HepG2 (cell line): ENCODE data around the gene PGA5. TPM values are rescaled to one million over a fixed set of nuclear protein-coding genes. Genes with fewer than 3 reads are reported as not detected.

ENCODE experiments used
- ATAC-seq: fragments of 200-7000 bp; cut with Tn5 transposase; 3 replicates; pipeline ENCODE4 v1.9.1; 2020; ENCODE audit warnings: mild to moderate bottlenecking, moderate library complexity
- BruUV-seq: library from RNA; stranded (reverse); fragments of 400-500 nt; replicated peaks from 2 replicates; lab custom pipeline; 2021; lab: Mats Ljungman, UMichigan
- CTCF ChIA-PET: fragments of 300-600 bp; formaldehyde crosslinking; extraction: SDS; loops from one replicate; lab custom pipeline; 2021; ENCODE audit warnings: low total read pairs, inconsistent platforms, low intra/inter-chr PET ratio; lab: Yijun Ruan, JAX
- POLR2A ChIA-PET: fragments of 350-600 bp; sonication (Branson Sonifier 250); formaldehyde crosslinking; loops from one replicate; lab custom pipeline; 2020; ENCODE audit warnings: antibody characterized with exemption, inconsistent platforms; lab: Yijun Ruan, JAX
- DNase-seq: peaks from one replicate; pipeline ENCODE4 v3.0.0-alpha.2; 2015; ENCODE audit warnings: low spot score
- FAIRE-seq: peaks from 3 replicates; lab custom pipeline; 2011; peaks lifted over from hg19 to GRCh38; lab: Jason Lieb, UNC
- H2AFZ ChIP-seq: one replicate; pipeline ENCODE4 v1.6.1; 2011; ENCODE audit warnings: low read length, inconsistent platforms
- H3K27ac ChIP-seq: fragments of 300-600 bp; 3 replicates; pipeline ENCODE4 v1.8.0; 2011; ENCODE audit warnings: mixed run types, mild to moderate bottlenecking, mixed read lengths, low read length, inconsistent platforms; ENCODE audit not compliant: insufficient read depth; ENCODE audit errors: extremely low read length
- H3K27me3 ChIP-seq, 2 experiments: fragments of 200-600 bp in 1 of 2; 2 replicates in 1 of 2; 3 replicates in 1 of 2; pipeline versions ENCODE4 v1.6.0 to v1.8.0; 2011; ENCODE audit warnings: low read length in 2 of 2, mild to moderate bottlenecking in 2 of 2, moderate library complexity in 2 of 2, inconsistent platforms in 1 of 2; ENCODE audit not compliant: insufficient read depth in 2 of 2, control insufficient read depth in 1 of 2
- H3K36me3 ChIP-seq, 2 experiments: fragments of 200-600 bp in 1 of 2; replicated peaks in 1 of 2; 2 replicates in 1 of 2; 3 replicates in 1 of 2; pipeline versions ENCODE4 v1.5.1 to v1.8.0; 2011; ENCODE audit warnings: low read length in 2 of 2, inconsistent platforms in 1 of 2; ENCODE audit not compliant: insufficient read depth in 2 of 2, control insufficient read depth in 1 of 2
- H3K4me1 ChIP-seq: 2 replicates; pipeline ENCODE4 v1.5.1; 2012; ENCODE audit warnings: low read length, inconsistent platforms; ENCODE audit not compliant: insufficient read depth
- H3K4me2 ChIP-seq: 2 replicates; pipeline ENCODE4 v1.6.0; 2011; ENCODE audit warnings: low read depth, low read length, inconsistent platforms
- H3K4me3 ChIP-seq, 3 experiments: fragments of 200-600 bp in 1 of 3; sonication (generic), shearing (Covaris generic) in 1 of 3; replicated peaks in 1 of 3; 2 replicates each; pipeline ENCODE4 v1.5.1; 2011 to 2016; ENCODE audit warnings: low read length in 3 of 3, inconsistent platforms in 2 of 3, low read depth in 2 of 3, mild to moderate bottlenecking in 2 of 3, control low read depth in 1 of 3, mixed read lengths in 1 of 3; ENCODE audit not compliant: insufficient read depth in 1 of 3
- H3K79me2 ChIP-seq: one replicate; pipeline ENCODE4 v1.6.1; 2011; ENCODE audit warnings: low read length, inconsistent platforms; ENCODE audit not compliant: insufficient read depth
- H3K9ac ChIP-seq: 2 replicates; pipeline ENCODE4 v1.6.0; 2011; ENCODE audit warnings: mild to moderate bottlenecking, low read depth, low read length, inconsistent platforms; ENCODE audit not compliant: insufficient read depth
- H3K9me3 ChIP-seq: 2 replicates; pipeline ENCODE4 v1.5.1; 2012; ENCODE audit warnings: mild to moderate bottlenecking, low read length
- H4K20me1 ChIP-seq: 2 replicates; pipeline ENCODE4 v1.6.0; 2011; ENCODE audit warnings: inconsistent platforms, mild to moderate bottlenecking, low read length, moderate library complexity; ENCODE audit not compliant: insufficient read depth
- JUNB ChIP-seq: sonication (generic); formaldehyde crosslinking; IDR thresholded peaks from 2 replicates; pipeline ENCODE4 v1.8.0; 2022; ENCODE audit warnings: missing genetic modification reagents, mild to moderate bottlenecking, borderline replicate concordance
- POLR2A ChIP-seq, 2 experiments: IDR thresholded peaks; 2 replicates each; pipeline ENCODE4 v1.6.1; 2011; ENCODE audit warnings: low read depth in 2 of 2, low read length in 2 of 2, mild to moderate bottlenecking in 1 of 2, moderate library complexity in 1 of 2; ENCODE audit not compliant: insufficient read depth in 1 of 2
- SP4 ChIP-seq: sonication (generic); formaldehyde crosslinking; IDR thresholded peaks from 2 replicates; pipeline ENCODE4 v1.8.1; 2023; ENCODE audit warnings: mild to moderate bottlenecking, missing genetic modification reagents
- TBP ChIP-seq: sonication (generic); formaldehyde crosslinking; IDR thresholded peaks from 2 replicates; pipeline ENCODE4 v1.5.0; 2020; ENCODE audit warnings: missing genetic modification reagents
- ZNF33B ChIP-seq: sonication (generic); formaldehyde crosslinking; IDR thresholded peaks from 2 replicates; pipeline ENCODE4 v1.5.1; 2020; ENCODE audit warnings: mild to moderate bottlenecking, missing genetic modification reagents
- ZNF563 ChIP-seq: sonication (generic); formaldehyde crosslinking; IDR thresholded peaks from 2 replicates; pipeline ENCODE4 v1.8.0; 2022; ENCODE audit warnings: mild to moderate bottlenecking, moderate library complexity, missing genetic modification reagents
- ZNF605 ChIP-seq: sonication (generic); formaldehyde crosslinking; IDR thresholded peaks from 2 replicates; pipeline ENCODE4 v1.8.0; 2022; ENCODE audit warnings: mild to moderate bottlenecking, missing genetic modification reagents
- ZNF646 ChIP-seq: sonication (generic); formaldehyde crosslinking; IDR thresholded peaks from 2 replicates; pipeline ENCODE4 v1.9.0; 2021; ENCODE audit warnings: mild to moderate bottlenecking, missing genetic modification reagents
- WGBS: methylation state at CpG from one replicate; pipeline ENCODE4 v1.1.6; 2017; ENCODE audit warnings: low lambda C conversion rate; 5-methylcytosine and 5-hydroxymethylcytosine counted together
- in situ Hi-C: cut with HindIII; loops from 2 replicates; pipeline ENCODE4 v1.10.0; 2017; ENCODE audit warnings: low pct_unique_long_range_greater_than_20kb; ENCODE audit not compliant: extremely low pct_ligation_motif_present
- intact Hi-C: fragments of 100-400 bp; cut with micrococcal nuclease; formaldehyde crosslinking; loops from one replicate; pipeline ENCODE4 v1.10.0; 2022; ENCODE audit not compliant: unreplicated experiment
- polyA plus RNA-seq, 8 experiments: library from polyadenylated mRNA; depleted of rRNA in 3 of 8; stranded (reverse) in 7 of 8; unstranded in 1 of 8; fragments of >200 nt; fragmentation: Illumina TruSeq in 4 of 8; extraction: Trizol in 4 of 8; gene quantifications; 2 replicates each; pipeline versions ENCODE4 v1.2.1 to v1.2.3, GENCODE V29; 2011 to 2016; ENCODE audit warnings: low read depth in 4 of 8, missing spikeins in 1 of 8, mixed read lengths in 1 of 8; ENCODE audit not compliant: insufficient read depth in 1 of 8
- total RNA-seq, 5 experiments: library from RNA; depleted of rRNA; stranded (reverse); fragments of >200 nt; fragmentation: Illumina TruSeq; extraction: Trizol; gene quantifications; 2 replicates each; pipeline ENCODE4 v1.2.3, GENCODE V29; 2016; ENCODE audit warnings: low read depth in 1 of 5
- TF ChIP-seq, protein P1 (sequence below): sonication (generic); formaldehyde crosslinking; IDR thresholded peaks from 2 replicates; pipeline ENCODE4 v1.5.0; 2020; ENCODE audit warnings: mild to moderate bottlenecking, missing genetic modification reagents

Gene PGA5
- total and polyA plus RNA-seq, 2 of the 13 experiments (the other 11 are each of a cell fraction or from before 2014, with no cell fraction given): not detected

DNA sequence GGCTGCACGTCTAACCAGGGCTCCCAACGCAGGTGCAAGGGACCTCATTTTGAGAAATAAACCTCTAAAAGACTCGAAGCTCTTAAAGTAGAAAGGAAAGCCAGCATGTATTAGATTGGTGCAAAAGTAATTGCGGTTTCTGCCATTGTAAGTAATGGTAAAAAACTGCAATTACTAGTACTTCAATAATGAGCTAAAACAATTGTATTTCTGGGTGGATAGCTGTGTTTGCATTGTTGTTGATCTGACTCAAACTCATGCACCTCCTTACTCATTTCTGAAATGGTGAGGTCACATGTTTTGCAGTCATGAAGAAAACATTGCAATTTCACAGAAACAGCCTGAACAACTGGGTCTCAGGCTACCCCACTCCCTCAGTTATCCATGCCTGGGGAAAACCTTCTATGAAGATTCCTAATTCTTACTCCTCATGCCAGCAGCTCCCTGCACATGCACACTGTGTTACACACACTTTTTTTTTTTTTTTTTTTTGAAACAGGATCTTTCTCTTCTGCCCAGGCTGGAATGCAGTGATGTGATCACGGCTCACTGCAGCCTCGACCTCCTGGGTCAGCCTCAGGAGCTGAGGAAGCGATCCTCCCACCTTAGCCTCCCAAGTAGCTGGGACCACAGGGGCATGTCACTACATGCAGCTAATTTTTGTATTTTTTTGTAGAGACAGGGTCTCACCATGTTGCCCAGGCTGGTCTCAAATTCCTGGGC, 29.5 kb downstream of the PGA5 start:
- Histone ChIP-seq H3K27ac (no peak overlapping the region), H3K9ac (no peak overlapping the region), H3K9me3 (no peaks in the 10 kb centered on the region), H3K4me2 (no peak overlapping the region), H2AFZ (no peak overlapping the region), H3K79me2 (no peaks in the 10 kb centered on the region), H4K20me1 (0 out of 2 replicates have a peak, but pooled peaks cover 1% of the 10 kb centered on the region), H3K36me3 (peaks cover 27 to 55% of the 10 kb centered on the region in 2 experiments), H3K4me1 (peaks cover 40% of the 10 kb centered on the region), H3K27me3 (no peaks in the 10 kb centered on the region), H3K4me3 (no peak overlapping the region)
- TF ChIP-seq ZNF563 (CRISPR knock-in tag): no peak
- TF ChIP-seq SP4 (CRISPR knock-in tag): no peak
- TF ChIP-seq, protein P1, sequence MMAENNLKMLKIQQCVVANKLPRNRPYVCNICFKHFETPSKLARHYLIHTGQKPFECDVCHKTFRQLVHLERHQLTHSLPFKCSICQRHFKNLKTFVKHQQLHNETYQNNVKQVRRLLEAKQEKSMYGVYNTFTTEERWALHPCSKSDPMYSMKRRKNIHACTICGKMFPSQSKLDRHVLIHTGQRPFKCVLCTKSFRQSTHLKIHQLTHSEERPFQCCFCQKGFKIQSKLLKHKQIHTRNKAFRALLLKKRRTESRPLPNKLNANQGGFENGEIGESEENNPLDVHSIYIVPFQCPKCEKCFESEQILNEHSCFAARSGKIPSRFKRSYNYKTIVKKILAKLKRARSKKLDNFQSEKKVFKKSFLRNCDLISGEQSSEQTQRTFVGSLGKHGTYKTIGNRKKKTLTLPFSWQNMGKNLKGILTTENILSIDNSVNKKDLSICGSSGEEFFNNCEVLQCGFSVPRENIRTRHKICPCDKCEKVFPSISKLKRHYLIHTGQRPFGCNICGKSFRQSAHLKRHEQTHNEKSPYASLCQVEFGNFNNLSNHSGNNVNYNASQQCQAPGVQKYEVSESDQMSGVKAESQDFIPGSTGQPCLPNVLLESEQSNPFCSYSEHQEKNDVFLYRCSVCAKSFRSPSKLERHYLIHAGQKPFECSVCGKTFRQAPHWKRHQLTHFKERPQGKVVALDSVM (CRISPR knock-in tag): 0 out of 2 replicates have a peak, but pooled peaks have one; percentile 28
- in situ Hi-C loops (no loop called here), intact Hi-C loops (no loop called here)
- ATAC-seq: no peak
- TSS peak; percentile 42 for BruUV-seq
- DNase-seq: no peak
- FAIRE-seq: no peak
- WGBS: 97% methylated on average over 7 of the region's 7 CpGs
- ChIA-PET CTCF (no interaction called here), POLR2A (interaction anchor here (0.7 kb wide), 1 partner anchor 31 kb away, joined by 3 read pairs; no protein-coding TSS in a partner anchor)

DNA sequence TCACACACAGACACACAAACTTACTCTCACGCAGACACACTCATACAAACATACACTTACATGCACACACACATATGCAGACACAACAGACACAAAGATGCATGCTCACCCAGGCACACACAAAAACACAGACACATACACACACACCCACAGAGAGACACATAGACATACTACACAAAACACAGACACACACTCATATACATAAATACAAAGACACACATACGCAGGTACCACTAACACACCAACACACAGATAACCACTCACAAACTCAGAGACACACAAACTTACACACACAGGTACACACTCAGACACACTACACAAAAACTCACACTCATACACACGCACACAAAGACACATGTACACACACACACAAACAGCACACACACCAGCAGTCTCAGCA, 31.8 kb downstream of the PGA5 start:
- peak; percentile 52 for FAIRE-seq
- H3K36me3 ChIP-seq: peaks cover 34 to 68% of the 10 kb centered on the region in 2 experiments
- intact Hi-C loops: no loop called here
- H3K9me3 ChIP-seq: no peaks in the 10 kb centered on the region
- no peak overlapping the region for H3K4me3 ChIP-seq
- no peak overlapping the region for H3K9ac ChIP-seq
- in situ Hi-C loops: no loop called here
- ATAC-seq: no peak
- H3K4me1 ChIP-seq: peaks cover 18% of the 10 kb centered on the region
- H3K27me3 ChIP-seq: no peaks in the 10 kb centered on the region
- H3K4me2 ChIP-seq: no peak overlapping the region
- CTCF ChIA-PET: no interaction called here
- BruUV-seq: no TSS peak
- no peak overlapping the region for H3K27ac ChIP-seq
- H2AFZ ChIP-seq: no peak overlapping the region
- H4K20me1 ChIP-seq: peaks cover 5% of the 10 kb centered on the region; the same call in 1 of the 2 replicates
- H3K79me2 ChIP-seq: no peaks in the 10 kb centered on the region
- WGBS: 100% methylated on average over 3 of the region's 3 CpGs
- POLR2A ChIA-PET: no interaction called here
- no peak for DNase-seq
- TF ChIP-seq ZNF646 (CRISPR knock-in tag) (peak; percentile 69; the same call in 1 of the 2 replicates), ZNF605 (no peak), ZNF33B (CRISPR knock-in tag) (no peak), JUNB (CRISPR knock-in tag) (no peak), TBP (CRISPR knock-in tag) (no peak), POLR2A (IDR thresholded peaks at IDR 0.05; ENCODE audit: insufficient read depth in 1 of 2, low read depth in 2 of 2, low read length in 2 of 2) (peak in 1 of 2 experiments; percentile 26; a peak in 1 of 4 replicates)
